GM18519 (cell line): ENCODE results near the gene ZNF658.
A peak's percentile ranks its signal among the peaks of the same experiment; 100 is the strongest.
"Not testable (repeated sequence)": the region's sequence is repeated elsewhere in the genome, so short reads cannot be mapped to it uniquely, and the experiment has no call there.

Experiments used
- ATAC-seq: cut with Tn5 transposase; IDR thresholded peaks from one replicate; pipeline ENCODE4 v1.9.1; 2021; ENCODE audit warnings: mild to moderate bottlenecking, moderate library complexity; ENCODE audit not compliant: unreplicated experiment, low FRiP score

The ZNF658 gene

DNA sequence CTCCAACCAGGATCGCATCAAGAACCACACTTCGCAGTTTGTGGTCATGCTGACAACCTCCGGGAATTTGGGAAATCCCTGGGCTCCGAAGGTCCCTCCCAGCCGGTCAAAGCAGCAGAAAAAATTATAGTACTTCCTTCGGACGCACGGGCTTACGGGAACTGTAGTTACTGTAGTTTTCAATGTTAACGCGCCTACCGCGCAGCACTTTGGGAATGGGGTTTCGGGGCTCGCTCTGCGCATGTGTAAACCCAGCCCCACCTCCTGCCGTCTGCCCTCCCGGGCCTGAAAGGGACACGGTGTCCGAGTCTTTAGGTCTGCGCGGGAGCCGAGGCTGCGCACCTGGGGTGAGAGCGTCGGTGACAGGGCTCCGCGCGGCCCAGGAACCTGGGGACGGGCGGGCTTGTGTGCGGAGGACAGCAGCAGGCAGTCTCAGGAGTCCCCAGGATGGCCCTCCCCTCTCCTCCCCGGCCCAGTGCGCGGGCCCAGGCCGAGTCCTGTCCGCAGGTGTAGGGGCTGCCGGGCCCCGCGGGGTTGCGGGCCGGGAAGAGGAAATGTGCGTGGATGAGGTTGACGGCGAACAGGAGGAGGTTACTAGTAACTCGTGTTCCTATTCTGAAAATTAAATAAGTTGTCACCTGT, at the start of gene ZNF658:
Gene ZNF658, plus strand, starts transcription at position 236 of the 642 bp plus-strand sequence. CDS start 2,837 bp downstream, outside the sequence.
- ATAC-seq, result peak; percentile 91

DNA sequence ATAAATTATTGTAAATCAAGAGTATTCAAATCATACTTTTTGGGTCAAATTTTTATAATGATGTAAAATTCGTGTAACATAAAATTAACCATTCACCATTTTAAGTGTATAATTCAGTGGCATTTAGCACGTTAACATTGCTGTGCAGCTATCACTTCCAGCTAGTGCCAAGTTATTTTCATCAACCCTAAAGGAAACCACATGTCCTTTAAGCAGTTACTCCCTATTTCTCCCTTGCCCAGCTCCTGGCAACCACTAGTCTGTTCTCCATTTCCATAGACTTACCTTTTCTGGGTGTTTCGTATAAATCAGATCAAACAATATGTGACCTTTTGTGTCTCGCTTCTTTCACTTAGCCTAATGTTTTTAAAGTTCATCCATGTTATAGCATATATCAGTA, 38.8 kb upstream of the ZNF658 start:
- ATAC-seq, result not testable (repeated sequence)

DNA sequence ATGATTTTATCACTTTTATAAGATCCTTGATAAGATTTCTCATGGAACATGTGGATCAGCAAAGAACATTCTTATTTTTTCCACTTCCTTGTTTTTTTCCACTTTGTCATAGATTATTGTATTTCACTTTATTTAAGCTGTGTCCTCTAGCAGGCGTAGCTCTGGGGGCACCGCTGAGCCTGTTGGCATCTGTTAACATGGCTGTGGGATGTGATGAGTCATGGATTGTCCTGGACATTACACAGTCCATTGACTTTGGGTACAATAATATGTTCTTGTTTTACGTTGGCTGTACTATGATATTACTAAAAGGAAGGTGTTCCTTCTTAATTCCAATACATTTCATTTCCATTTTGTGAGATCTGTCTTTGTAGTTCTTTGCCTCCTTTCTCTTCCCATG, 31.9 kb upstream of the ZNF658 start:
- ATAC-seq, result not testable (repeated sequence)

DNA sequence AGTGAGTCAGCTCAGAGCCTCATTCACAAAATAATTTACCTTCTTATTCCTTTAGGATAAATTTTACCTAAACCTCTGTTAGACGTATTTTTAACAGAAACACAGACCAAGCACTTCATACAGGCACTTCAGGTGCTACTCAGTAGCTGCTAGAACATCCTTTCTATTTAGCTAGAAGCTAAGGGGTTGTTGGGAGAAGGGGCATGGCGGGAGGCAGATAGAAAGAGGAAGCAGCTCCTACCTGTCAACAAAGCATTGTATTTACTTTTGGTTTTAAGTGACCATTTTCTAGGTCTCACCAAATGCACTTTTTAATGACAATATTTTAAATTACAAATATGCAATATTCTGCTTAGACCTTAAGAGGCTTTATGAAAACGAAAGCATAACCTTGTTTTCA, 19.9 kb upstream of the ZNF658 start:
- ATAC-seq, result not testable (repeated sequence)

DNA sequence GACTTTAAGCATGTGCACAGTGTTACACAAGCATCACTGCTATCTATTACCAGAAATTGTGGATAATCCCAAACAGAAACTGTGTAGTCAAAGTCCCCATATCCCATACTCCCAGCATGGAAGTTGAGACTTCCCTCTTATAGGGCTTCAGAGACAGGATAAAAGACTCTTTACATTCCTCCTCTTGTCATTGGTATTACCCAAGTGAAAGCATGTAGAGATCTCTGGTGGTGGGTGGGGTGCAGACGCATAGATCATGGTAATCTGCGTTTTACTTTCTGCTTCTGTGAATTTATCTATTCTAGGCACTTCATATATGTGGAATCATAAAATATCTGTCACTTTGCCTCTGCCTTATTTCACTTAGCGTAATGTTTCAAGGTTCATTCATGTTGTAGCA, 18.7 kb upstream of the ZNF658 start:
- not testable (repeated sequence) for ATAC-seq

DNA sequence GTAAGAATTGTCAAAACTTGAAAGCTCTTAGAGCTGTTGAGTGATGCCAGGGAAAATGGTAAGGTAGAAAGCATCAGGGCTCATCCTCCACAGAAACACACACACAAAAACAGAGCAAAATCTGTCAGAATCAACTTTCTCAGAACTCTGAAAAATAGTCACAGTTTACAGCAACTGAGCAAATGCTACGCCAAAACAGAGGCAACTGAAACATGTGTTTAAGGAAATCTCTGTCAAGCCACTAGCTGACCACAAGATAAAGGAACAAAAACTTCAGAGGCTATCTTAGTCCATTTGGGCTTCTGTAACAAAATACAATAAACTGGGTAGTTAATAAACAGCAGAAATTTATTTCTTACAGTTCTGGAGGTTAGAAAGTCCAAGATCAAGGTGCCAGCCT, 10.2 kb upstream of the ZNF658 start:
- ATAC-seq, result peak; percentile 94

DNA sequence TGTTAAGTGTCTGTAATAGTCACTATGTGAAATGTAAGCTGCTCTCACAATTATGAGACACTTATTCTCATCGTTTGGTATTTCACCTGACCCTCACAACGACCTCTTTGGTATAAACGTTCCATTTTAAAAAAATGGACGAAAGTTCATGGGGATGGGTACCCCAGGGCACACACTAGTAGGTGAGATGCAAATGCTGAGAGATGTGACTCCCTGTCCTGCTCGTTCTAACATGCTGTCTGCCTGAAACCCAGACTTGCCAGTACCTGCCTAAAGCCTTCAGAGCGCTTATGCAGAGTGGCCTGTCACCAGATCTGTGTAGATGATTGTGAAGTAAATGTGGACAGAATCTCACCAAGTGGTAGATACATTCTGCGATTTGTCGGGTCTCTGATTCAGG, 616 bp downstream of the ZNF658 start:
- ATAC-seq, result peak; percentile 12

DNA sequence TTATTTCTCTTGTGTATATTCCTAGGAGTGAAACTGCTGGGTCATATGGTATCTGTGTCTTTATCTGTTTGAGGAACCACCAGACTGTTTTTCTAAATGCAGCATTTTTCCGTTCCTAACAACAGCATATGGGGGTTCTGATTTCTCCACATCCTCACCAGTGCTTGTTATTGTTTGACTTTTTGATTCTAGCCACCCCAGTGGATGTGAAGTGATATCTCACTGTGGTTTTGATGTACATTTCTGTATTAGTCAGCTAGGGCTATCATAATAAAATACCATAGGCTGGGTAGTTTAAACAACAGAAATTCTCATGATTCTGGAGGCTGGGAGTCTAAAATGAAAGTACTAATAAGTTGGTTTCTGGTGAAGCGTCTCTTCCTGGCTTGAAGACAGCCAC, 9.0 kb downstream of the ZNF658 start:
- not testable (repeated sequence) for ATAC-seq

DNA sequence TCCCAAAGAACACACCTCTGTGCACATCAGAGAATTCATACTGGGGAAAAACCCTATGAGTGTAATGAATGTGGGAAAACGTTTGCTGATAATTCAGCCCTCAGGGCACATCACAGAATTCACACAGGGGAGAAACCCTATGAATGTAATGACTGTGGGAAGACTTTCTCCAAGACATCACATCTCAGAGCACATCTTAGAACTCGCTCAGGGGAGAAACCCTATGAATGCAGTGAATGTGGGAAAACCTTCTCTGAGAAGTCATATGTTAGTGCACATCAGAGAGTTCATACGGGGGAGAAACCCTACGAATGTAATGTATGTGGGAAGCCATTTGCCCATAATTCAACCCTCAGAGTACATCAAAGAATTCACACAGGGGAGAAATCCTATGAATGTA, 19.5 kb downstream of the ZNF658 start:
- not testable (repeated sequence) for ATAC-seq

DNA sequence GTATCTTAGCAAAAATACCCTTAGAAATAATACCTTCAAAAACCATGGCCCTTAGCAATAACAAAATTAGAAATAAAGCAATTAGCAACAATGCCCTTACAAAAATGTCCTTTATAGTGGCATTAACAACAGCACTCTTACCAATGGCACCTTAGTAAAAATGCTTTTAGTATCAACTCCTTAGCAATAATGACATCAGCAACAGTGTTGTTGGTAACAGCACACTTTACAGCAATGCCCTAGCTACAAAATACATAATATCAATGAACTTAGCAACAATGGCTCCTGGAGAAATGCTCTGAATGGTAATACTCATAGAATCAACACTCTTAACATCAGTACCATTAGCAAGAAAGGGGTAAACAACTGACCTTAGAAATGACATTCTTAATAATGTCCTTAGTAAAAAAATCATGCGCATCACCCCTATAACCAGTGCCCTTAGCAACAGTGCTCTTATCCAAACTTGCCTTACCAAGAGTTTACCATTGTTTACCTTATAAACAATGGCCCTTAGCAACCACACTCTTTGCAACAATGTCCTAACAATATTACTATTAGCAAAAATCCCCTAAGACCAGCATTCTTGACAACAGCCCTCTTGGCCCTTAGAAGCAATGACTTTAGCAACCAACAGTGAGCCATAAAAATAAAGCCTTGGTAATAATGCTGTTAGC, 35.8 kb downstream of the ZNF658 start:
- ATAC-seq, result not testable (repeated sequence)

DNA sequence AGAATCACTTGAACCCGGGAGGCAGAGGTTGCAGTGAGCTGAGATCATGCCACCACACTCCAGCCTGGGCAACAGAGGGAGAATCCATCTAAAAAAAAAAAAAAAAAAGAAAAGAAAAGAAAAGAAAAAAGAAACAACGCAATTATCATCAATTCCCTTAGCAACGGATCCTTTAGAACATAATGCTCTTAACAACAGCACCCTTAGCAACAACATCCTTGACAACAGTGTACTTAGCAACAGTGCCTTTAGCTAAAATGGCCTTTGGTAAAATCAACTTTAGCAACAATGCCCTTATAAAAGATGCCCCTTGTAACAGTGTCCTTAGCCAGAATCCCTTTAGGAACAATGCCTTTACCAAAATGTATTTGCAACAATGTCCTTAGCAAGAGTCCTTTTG, 37.1 kb downstream of the ZNF658 start:
- not testable (repeated sequence) for ATAC-seq

DNA sequence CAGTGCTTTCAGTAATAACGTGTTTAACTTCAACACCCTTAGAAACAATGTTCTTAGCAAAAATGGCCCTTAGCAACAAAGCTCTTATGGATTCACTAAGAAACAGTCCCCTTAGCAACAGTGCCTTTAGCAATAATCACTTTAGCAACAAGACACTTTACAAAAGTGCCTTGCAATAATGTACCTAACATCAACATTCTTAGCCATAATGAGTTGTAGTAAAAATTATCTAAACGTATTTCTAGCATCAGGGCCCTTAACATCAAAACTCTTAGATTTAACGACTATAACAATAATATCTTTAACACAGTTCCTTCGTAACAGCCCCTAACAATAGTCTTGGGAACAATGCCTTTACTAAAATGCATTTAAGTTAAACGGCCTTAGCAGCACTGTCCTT, 37.8 kb downstream of the ZNF658 start:
- not testable (repeated sequence) for ATAC-seq

DNA sequence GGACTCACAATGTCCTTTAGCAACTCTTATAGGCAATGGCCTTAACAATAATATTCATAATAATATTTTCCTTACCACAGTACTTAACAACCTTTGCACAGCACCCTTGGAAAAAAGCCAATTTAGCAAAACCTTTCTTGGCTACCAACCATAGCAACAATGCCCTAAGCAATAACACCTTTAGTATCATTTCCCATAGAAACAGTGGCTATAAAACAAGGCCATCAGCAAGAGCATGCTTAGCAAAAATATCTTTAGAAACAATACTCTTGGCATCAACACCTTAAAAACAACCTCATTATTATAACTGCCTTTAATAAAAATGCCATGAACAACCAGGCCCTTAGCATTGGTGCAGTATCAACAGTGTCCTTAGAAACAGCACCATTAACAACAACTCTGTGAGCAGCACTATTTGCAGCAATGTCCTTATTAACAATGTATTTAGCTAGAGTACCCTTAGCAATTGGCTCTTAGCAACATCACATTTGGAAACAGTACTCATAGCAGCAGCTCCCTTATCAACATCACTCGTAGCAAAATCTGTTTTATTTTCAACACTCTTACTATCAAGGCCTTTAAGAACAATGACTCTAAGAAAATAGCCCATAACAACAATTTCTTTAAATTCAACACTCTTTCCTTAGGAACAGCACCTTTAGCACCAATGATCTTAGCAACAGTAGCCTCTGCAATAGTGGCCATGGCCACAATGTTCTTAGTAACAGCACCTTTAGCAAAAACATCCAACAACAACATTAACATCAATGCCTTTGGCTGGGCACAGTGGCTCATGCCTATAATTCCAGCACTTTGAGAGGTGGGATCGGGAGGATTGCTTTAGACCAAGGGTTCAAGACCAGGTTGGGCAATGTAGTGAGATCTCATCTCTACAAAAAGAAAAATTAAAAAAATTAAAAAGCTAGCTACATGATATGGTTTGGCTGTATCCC, 39.6 kb downstream of the ZNF658 start:
- ATAC-seq, result not testable (repeated sequence)

DNA sequence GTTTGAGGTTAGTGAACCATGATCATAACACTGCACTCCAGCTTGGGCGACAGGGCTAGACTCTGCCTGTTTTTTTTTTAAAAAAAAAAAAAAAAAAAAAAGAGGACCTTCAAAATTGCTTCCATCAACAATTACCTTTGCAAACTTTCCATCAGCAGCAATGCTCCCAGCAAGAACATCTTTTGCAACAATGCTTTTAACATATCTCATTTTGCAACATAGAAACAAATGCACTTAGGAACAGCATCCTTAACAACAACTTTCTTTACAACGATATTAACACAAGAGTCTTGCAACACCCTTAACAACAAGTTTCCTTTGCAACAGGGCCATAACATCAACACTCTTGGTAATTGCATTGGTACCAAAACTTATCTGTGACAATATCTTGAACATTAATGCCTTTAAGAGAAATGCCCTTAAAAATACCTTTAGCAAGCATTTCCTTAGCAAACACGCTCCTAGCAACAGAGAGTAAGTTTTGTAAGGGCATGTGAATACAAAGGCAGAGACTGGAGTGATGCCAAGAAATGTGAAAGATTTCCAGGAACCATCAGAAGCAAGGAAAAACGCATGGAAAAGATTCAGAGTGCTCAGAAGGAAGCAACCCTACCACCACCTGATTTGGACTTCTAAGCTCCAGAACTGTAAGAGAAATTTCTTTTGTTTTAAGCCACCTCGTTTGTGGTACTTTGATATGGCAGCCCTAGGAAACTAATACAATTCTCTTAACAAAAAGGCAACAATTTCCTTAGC, 42.1 kb downstream of the ZNF658 start:
- not testable (repeated sequence) for ATAC-seq

DNA sequence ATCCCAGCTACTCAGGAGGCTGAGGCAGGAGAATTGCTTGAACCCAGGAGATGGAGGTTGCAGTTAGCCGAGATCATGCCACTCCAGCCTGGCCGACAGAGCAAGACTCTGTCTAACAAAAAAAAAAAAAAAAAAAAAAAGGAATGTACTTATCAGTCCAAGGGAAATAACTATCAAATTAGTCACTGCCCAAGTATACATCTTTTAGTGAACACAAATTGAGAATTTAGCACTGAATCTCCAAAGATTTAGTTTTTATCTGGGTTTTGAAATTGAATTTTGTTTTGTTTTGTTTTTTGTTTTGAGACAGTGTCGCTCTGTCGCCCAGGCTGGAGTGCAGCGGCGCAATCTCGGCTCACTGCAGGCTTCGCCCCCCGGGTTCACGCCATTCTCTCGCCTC, 52.1 kb downstream of the ZNF658 start:
- ATAC-seq, result not testable (repeated sequence)
